Hepatic stellate cell (primary cell): ENCODE results near the gene ALDH1B1.

ENCODE experiments used
- DNase-seq: peaks from one replicate; pipeline ENCODE4 v3.0.0; 2011; ENCODE audit warnings: low spot score

The ALDH1B1 gene

DNA sequence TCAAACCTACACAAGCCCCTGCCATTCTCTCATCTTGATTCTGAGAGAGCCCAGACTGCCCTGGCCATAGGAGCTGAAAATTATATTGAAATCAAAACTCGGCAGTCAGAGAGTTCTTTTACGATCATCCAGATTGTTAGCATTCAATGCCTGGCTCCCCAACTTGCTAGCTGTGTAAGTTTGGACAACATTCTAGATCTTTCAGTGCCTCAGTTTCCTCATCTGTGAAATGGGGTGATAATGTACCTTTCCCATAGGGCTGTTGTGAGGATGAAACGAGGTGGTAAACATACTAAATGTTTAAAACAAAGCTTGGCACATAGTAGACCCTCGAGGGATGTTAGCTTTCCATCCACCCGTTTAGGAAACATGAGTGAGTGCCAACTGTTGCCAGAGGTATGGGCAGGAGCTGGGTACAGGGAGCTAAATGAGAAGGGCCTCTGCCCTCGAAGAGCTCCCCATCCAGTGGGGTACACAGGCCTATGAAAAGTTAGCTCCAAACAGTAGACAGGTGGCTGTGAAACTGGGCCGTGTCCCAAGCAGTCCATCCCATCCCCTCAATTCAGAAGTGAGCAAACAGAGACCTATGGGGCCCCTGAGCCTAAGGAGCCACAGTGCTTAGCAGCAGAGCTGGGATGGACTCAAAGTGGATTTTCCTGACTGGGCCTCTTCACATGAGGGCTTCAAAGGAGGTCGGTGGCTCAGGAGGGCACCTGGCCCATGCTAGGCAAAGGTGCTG lies 49.0 kb downstream of the ALDH1B1 start:
- no peak for DNase-seq

DNA sequence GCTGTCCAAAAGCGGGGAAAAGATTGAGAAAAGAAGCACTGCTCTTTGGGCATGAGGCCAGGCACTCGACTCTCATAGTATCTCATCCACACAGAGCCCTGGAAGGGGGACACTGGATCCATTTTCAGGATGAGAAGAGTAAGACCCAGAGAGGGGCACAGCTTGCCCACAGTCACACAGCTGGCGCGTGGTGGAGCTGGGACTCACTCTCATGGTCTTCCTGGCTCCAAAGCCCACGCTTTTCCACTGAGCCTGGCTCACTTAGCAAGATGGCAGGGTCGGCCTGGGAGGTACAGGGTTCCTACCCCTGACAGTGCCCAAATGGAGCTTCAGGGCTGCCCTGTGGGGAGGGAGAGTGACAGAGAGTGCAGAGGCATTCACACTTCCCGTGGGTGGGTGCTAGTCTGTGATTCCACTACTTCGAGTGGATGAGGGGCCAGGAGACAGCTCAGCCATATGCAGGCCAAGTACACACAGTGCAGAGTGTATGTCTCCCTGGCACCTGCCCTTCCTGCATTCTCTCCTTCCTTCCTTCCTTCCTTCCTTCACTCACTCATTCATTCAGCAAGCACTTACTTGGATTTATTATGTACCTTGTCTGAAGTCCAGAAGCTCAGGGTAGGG lies 50.1 kb downstream of the ALDH1B1 start:
- no peak for DNase-seq

DNA sequence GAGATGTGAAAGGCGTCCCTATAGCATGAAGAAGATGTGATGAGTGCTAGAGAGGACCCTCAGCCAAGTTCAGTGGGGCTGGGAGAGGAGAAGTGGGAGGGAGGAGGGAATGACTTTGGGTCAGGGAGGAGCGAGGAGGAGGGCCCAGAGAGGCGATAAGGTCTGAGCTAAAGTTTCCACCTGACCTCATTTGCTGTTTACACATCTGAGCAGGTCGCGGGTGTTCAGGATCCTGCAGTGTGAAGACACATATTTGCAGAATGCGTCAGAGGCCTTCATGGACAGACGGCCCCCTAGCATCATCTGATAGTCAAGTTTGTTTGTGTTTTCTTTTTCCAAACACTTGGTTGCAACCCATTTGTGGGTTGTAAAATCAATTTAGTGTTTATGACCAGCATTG lies 50.7 kb downstream of the ALDH1B1 start:
- no peak for DNase-seq

DNA sequence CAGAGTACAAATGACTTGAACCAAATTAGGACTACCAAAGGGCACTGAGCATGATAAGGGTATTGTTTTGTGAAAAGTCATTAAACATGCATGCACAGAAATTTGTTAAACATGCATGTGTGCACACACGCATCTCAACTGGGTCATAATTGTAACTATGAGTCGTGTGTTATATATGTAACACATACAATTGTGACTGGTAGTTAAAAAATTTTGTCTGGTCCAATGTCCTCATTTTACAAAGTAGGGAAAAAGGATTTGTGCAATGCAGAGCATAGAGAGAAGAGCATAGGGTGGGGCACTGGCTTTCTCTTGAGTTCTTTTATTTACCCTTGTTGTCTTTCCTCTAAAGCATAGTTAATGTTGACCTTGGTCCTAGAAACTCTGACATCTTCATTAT lies 51.1 kb downstream of the ALDH1B1 start:
- DNase-seq = no peak

DNA sequence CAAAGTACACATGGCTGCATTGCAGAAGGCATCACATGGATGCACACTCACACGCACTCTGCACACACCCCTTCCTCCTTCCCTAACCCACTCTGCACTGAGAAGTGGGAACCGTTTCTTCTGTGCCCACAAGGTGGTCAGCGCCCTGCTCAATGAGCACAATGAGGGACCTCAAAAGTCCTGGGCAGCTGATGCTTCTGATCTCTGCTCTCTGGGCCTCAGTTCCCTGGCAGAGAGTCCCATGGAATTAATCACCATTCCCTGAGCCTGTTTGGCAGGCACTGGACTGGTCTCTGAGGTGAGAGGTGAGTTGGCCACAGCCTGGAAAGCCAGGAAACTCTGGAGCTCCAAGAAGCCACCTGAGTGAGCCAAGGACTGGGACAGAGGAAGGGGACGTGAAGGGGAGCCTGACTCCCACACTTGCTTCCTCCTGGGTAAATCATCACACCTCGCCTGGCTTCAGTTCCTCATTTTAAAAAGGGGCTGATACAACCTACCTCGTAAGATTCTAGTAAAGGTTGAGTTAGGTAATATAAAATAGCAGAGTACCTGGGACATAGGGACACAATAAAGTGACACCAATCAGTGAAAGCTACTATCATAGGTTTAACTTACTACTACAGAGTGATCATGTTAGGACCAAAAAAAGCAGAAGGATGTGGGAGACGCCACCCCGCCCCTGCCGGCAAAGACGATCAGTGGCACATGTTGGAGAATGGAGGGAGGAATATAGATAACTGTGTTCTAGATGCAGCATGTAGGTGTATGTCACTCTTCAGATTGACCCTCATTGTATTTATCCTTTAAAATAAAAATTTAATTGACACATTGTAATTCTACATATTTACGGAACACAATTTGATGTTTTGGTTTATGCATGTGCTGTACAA lies 52.9 kb downstream of the ALDH1B1 start:
- no peak for DNase-seq

DNA sequence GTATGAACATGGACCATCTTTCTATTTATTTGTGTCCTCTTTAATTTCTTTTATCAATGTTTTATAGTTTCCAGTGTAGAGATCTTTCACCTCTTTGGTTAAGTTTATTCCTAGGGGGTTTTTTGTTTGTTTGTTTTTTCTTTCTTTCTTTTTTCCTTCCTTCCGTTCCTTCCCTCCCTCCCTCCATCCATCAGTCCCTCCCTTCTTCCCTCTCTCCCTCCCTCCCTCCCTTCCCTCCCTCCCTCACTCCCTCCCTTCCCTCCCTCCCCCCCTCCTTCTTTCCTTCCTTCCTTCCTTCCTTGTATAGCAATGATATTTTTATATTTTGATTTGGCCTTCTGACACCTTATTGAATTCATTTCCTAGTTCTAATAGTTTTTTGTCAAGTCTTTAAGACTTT lies 55.2 kb downstream of the ALDH1B1 start:
- no peak for DNase-seq
